TTC549 (cell line): Measurements from ENCODE around the gene PRKG1.

Experiments
- FAIRE-seq: peaks from 2 replicates; lab custom pipeline; 2012; peaks lifted over from hg19 to GRCh38; lab: Jason Lieb, UNC

Gene PRKG1

DNA sequence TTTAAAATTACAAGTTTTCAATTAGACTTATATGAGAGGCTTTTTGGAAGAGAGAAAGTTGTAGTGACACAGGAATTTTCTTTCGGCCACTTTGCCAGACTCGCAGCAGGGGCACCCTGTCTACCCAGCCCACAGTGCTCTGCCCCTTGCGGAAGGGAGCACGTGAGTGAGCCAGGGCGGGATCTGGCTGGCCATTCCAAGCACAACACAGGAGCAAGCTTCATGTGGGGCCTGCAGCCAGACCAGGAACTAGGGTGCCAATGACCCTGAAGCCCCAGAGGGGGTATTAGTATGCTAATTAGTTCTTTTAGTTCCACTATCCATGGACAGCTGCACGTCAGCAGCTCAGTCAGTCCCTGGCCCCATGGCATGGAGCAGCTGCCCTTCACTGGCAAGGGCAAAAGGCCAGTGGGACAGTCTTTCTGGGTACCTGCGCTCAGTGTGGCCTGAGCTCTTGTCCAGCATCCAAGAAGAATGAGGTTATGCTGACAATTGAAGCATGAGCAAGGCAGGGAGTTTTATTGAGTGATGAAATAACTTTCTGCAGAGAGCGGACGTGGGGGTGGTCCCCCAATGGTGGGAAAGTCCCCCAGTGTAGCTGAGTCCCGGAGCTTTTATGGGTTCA, 876.2 kb downstream of the PRKG1 start:
- FAIRE-seq: no peak

DNA sequence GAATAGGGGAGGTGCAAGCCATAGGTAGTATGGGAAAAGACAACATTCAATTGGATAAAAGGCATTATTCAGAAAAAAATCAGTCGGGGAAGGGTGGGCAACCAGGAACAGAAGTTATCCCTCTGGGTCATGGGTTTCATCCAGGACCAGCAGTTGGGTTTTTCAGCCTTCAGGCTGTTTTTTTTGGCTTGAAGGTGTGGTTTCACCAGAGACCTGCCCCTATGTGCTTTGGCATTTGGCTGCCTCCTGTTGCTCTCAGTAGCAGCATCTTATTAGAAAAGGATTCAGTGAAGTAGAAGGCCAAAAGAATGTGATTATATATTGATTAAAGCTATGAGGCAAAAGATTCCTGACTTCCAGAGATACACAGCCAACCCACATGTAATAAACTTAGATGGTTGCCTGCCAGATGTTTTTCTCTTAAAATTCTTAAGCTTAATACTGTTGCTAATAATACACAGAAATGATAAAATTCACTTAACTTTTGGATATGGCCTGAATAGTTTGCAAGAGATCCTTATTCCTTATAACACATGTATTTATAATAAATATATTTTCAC, 876.8 kb downstream of the PRKG1 start:
- FAIRE-seq: no peak

DNA sequence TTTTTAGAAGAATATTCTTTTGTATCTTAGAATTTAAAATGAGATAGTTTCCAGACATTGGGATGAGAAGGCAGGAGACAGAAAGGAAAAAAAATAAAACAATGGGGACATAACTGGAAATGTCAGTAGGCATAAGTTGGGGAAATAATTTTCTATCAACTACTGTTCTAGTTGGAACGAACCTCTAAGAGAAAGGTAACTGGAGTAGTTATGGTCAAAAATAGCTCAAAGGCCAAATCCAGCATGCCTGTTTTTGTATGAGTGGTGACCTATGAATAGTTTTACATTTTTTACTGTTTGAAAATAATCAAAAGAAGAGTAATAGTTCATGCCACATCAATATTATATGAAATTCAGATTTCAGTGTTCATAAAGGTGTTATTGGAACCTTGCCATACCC, 877.3 kb downstream of the PRKG1 start:
- no peak for FAIRE-seq

DNA sequence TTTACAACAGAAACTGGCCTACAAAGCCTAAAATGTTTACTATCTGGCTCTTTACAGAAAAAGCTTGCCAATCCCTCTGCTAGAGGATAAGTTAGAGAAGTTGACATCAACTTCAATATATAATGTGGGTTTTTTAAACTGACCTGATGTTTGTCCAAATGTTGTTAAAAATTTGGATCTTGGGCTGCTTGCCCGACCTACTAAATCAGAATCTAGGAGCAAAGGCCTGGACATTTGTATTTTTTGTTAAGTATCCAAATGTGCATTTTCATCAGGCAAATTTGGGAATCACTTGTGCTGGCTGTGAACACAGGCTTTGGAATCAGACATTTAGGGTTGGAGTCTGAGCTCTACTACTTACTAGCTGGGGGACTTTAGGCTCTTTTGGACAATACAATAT, 877.8 kb downstream of the PRKG1 start:
- FAIRE-seq: no peak

DNA sequence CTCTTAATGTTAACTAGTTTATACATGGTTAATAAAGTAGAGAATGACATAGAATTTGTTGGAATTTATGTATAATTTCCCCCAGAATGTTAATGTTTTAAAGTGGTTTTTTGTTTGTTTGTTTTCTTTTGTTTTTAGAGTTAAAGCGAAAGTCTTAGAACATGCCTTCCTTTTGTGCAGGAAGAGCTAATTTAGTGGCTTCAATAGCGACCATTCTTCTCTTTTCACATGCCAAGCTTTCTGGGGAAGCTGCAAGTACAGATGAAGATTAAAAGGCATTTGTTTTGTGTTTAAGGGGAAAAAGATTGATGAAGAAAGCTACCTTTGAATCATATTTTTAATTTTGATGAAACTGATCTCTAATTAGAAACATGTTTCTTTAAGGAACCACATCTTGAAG, 881.4 kb downstream of the PRKG1 start:
- no peak for FAIRE-seq

DNA sequence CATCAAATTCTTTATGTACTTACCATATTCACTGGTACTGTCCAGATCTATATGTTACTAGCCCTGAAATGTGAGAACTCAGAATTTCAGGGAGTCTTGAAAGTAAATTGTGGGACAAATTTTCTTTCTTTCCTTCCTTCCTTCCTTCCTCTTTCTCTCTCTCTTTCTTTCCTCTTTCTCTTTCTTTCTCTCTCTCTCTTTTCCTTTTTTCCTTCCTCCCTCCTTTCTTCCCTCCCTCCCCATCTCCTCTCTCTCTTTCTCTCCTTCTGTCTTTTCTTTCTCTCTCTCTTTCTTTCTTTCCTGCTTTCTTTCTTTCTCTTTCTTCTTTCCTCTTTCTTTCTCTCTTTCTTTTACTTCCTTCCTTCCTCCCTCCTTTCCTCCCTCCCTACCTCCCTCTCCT, 882.5 kb downstream of the PRKG1 start:
- no peak for FAIRE-seq

DNA sequence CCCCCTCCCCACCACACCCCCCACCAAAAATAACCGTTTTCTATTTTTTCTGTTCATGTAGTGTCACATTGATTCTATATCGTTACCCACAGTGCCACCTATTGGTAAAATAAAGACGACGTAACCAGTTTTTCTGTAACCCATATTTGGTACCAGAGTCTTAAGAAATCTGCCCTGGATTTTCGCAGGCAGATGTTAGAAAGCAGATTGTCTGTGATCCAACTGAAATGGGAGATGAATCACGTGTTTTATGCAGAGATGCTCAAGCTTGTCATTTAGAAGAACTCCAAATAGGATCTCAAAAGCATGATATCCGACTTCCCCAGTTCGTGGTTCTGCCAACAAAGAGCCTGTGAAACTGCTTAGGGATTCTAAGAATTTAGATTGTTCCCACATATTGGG, 886.2 kb downstream of the PRKG1 start:
- no peak for FAIRE-seq

DNA sequence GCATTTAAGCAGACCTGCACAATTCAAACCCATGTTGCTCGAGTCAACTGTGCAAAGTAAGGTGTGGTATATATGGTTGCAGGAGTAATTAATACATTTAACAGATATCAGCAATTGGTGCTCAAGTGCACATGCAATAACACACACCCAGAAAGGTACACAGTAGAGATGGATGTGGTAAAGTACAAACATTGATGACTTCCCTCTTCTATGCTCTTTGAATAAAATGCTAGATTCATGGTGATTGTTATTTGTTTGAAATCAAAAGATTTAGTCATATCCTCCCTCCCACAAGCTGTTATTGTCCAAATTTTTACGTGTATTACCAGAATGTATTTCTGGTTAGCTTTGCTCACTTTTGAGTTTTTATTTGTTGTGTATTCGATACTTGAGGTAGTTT, 887.1 kb downstream of the PRKG1 start:
- FAIRE-seq: no peak

DNA sequence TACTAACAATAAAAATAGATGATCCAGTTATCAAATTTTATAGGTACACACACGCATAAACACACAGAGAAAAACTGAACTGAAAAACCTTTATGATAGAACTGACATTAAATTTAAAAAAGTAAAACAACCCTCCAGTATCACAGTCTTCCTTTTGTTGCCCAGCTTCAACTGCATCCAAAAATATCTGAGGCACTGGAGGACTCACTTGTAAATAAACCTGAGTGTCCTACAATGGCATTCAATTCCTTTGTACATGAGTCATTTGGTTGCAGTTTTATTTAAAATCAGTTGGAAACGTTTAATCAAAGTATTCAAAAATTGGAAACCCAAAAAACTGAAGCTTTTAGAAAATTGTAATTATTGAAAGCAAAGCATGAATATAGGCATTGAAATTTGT, 890.3 kb downstream of the PRKG1 start:
- no peak for FAIRE-seq

DNA sequence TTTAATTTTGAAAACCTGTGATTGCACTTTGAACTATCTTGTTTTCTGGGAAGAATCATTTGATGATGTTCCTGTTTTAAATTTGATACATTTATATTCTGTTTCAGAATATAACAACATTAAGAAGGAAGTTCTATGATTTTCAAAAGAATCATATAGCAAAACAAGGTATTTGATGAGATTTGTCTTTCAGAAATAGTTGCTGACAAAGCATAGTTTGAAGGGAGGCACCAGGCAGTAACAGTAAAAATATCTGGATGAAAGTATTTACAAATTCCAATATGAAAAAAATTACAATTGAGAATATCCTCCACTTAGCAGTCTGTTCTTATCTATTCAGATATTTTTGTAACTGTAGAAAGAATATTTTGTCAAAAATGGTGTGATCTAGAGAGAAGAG, 891.2 kb downstream of the PRKG1 start:
- FAIRE-seq: no peak

DNA sequence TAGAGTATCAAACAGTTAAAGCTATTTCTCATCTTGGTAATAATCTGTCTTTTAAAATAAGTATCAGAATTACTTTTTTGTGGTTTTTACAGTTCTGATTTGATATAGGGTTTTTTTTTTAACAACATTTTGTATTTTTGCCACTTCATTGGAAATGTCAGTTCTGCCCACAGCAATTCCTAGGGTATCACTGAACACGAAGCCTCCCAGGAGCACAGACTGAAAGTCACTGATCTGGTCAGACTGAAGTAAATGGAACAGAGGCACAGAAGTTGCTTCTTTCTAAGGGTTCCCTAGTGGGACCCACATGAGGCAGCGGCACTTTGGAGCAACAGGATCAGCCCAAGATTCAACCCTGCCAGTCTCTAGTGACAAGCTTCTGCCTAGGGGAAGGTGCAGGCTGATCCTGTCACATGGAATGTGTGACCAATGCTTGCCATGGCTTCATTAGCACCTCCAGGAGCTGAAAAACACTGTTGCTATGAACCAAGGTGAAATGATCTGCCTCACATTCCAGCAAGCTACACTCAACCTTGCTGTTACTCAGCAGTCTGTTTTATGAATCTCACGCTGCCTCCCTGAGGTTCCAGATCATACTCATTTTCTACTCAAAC, 898.6 kb downstream of the PRKG1 start:
- FAIRE-seq: no peak

DNA sequence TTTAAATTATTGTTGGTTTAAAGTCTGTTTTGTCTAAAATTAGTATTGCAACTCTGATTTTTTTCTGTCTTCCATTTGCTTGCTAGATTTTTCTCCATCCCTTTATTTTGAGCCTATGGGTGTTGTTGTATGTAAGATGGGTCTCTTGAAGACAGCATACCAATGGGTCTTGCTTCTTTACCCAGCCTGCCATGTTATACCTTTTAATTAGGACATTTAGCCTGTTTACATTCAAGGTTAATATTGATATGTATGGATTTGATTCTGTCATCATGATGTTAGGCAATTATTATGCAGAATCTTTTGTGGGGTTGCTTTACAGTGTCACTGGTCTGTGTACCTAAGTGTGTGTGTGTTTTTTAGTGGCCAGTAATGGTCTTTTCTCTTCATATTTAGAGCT, 906.5 kb downstream of the PRKG1 start:
- FAIRE-seq: no peak

DNA sequence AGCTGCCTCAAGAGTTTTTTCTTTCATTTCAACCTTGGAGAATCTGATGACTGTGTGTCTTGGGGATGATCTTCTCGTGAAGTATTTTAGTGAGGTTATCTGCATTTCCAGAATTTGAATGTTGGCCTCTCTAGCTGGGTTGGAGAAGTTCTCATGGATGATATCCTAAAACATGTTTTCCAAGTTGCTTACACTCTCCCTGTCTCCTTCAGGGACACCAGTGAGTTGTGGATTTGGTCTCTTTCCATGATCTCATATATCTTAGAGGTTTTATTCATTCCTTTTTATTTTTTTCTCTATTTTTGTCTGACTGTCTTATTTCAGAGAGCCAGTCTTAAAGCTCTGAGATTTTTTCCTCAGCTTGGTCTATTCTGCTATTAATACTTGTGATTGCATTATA, 907.4 kb downstream of the PRKG1 start:
- FAIRE-seq: no peak

DNA sequence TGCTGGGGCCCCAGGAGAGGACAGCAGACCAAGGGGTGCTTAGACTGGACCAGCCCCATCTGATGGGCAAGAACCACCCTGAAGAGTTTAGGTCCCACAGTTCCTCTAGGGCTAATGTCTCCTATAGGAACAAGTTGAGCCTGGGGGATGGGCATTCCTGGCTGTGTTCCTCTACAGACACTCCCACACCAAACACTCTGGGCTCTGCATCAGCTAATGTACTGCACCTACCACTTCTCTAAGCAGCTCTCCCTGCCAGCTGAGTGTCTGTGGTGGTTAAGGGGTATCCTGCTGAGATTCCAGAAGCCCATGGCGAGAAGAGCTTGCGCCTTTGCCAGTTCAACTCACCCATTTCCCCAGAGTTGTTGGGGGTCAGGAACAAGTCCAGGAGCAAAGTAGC, 909.2 kb downstream of the PRKG1 start:
- no peak for FAIRE-seq

DNA sequence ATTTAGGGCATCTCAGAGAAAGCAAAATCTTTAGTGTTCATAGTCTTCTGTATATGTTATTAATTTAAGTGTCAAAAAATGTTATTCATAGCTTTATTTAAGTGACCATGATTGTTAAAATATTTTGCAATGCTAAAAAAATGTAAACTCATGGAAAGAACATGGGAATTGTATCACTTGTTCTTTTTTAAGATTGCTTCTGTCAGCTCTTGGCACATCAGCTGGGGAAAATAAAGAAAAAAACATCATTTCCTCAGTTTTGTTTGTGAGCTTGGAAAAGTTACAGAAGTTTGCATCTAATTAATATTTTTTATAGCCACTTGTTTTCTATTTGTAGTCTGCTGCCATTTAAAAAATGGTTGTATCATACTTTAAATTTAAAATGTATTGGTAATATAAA, 911.0 kb downstream of the PRKG1 start:
- FAIRE-seq: no peak

DNA sequence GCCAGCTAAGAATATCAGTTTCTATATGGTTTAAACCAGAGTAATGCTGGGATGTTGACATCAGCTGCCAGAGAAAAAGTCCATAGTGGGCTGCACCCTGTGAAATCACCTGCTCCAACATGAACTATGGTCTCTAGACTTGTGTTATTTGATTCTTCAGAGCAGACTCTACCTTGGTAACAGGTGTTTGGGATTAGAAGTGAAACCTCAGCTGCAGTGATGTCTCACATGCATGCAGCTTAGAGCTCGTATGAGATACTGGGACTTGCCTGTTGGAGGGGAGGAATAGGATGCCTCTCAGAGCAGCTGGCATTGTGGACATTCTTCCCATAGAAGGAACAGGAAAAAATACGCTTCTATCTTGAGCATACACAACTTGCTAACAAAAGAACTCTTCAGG, 912.2 kb downstream of the PRKG1 start:
- no peak for FAIRE-seq

DNA sequence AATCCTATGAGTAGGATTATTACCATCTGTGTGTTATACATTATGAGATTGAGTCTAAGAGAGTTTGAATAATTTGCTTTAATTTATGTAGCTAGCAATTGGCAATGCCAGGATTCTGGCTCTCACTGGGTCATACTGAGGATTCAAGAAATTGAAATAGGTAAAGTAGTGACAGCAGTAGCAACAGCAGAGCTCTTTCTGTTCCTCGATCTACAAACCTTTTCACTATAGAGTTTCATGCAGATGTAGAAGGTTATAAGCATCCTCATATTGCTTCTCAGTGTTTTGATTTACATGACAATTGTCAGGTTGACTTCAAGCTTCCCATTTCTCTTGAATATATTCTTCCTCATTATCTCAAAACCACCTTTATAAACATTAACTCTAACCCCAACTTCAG, 919.2 kb downstream of the PRKG1 start:
- no peak for FAIRE-seq

DNA sequence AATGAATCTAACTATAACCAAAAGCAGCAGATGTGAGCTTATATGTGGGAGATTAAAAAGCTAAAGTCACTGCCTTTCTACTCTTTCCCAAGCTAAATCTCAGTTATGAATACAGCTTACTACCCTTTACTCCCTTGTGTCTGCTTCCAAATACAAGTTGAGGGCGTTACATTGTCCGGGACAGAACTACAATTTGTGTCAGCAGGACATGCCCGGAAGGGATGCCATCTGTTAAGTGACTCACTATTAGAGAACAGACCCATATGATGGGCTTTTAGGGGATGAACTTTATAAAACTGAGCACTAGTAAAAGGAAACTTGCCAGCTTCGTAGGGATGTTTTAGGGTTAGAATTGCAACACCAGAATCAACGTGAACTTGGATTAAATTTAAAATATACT, 924.8 kb downstream of the PRKG1 start:
- no peak for FAIRE-seq

DNA sequence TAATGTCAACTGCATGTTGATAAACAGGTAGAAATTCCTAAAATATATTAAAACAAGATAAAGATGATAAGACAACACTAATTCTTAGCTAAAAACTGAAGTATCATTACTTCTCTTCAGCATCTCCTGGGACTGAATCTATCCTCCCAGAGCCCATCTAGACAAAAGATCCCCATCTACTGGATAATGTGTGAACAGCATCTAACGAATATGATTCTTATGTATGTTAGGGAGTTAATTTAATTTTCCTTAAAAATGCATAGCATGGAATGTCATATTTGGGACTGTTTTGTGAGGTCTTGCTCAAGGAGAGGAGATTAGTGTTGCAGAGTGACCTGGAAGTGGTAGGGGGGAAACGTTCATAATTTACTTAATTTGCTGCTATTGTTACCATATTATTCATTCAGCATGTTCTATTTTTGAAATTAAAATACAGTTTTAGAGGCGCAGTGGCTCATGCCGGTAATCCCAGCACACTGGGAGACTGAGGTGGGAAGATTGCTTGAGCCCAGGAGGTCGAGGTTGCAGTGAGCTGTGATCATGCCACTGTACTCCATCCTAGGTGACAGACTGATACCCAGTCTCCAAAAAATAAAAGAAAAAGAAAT, 930.2 kb downstream of the PRKG1 start:
- peak; percentile 58 for FAIRE-seq

DNA sequence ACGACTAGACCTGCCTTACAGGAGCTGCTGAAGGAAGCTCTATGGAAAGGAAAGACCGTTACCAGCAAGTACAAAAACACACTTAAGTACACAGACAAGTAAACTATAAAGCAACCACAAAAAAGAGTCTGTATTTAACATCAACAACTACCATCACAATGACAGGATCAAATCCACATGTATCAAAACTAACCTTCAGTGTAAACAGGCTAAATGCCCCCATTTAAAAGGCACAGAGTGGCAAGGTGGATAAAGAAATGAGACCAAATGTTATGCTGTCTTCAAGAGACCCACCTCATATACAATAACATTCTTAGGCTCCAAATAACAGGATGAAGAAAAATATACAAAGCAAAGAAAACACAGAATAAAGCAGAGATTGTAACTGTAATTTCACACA, 932.8 kb downstream of the PRKG1 start:
- FAIRE-seq: no peak

DNA sequence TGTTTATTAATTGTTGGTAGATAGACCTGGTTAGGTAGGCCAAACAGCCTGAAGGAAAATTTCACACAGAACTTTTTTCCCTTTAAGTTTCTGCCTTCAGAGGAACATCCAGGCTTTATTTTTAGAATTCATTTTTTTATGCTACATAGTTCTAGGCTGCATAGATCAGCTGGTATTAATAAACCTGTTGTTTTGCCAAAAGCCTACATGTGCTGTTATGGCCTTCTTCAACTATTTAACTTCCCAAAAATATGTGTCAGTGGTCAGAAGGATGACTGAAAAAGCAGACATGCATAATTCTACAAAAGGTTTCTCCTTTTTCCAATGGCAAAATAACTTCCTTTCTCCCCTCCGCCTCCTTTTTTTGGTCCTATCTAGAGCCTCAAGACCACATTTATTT, 936.8 kb downstream of the PRKG1 start:
- FAIRE-seq: no peak

DNA sequence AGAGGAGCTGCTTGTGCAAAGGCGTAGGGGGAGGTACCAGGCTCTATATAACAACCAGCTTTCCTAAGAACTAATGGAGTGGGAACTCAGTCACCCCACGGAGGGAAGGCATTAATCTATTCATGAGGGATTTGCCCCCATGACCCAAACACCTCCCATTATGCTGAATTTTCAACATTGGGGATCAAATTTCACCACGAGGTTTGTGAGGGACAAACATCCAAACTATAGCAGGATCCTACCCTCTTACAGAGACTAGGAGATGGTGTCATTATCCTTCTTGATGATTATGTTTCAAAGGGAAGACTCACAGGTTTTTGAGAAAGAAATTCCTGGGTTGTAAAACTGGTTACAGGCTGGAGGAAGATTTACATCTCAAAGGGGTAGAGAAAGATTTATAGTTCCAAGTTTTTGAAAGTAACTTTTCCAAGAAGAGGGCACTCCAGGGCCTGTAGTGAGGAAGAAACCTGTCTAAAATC, 944.8 kb downstream of the PRKG1 start:
- no peak for FAIRE-seq

DNA sequence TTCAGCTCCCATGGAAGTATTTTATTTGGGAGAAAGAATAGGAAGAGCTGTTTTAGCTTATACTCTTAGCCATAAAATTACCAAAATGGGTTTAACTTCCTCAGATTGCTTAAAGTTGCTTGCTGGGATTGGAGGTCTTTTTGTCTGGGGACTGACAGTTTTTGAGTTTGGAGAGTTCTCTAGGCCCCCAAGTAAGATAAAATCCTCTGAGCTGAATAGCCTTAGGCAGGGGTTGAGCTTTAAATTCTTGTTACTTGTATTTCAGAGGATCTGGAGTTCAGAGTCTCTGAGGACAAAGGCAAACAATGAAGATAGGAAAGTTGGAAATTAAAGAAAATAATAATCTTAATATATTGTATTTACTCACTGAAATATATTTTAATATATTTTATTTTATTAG, 945.4 kb downstream of the PRKG1 start:
- no peak for FAIRE-seq

DNA sequence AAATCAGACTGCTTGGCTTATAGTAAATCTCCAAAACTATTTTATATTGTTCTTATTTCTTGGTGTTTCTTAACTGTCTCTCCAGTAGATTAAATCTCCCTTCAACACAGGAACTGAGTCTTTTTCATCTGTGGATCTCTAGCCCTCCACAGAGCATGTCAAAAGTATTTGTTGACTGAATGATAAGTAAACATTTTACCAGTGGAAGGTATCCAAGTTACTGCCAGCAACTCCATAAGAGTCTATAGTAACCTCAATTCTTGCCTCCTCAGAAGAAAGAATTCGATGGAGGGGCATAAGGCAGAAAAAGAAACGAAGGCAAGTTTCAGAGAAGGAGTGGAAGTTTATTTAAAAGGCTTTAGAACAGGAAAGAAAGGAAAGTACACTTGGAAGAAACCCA, 945.9 kb downstream of the PRKG1 start:
- FAIRE-seq: no peak
